DMS153 treated with DMSO at 0.1 percent for 48 hours (cell line): ENCODE results near the gene WDR75.
"Not testable (repeated sequence)": the region's sequence is repeated elsewhere in the genome, so short reads cannot be mapped to it uniquely, and the experiment has no call there.

Source experiments
- DNase-seq: peaks from one replicate; lab custom pipeline; 2025; ENCODE audit not compliant: unreplicated experiment; lab: John Stamatoyannopoulos, UW

Gene WDR75

GRCh38 chr2:189440644-189440946, 679 bp upstream of the WDR75 start:
- no peak for DNase-seq

- DNase-seq = no peak
Measured at GRCh38 chr2:189441709-189442074, 418 bp downstream of the WDR75 start.

GRCh38 chr2:189442468-189442867, 1.2 kb downstream of the WDR75 start:
- DNase-seq = no peak

GRCh38 chr2:189444322-189444721, 3.0 kb downstream of the WDR75 start:
- DNase-seq = no peak

- no peak for DNase-seq
Measured at GRCh38 chr2:189446780-189447179, 5.5 kb downstream of the WDR75 start.

- DNase-seq = no peak
Measured at GRCh38 chr2:189454009-189454408, 12.7 kb downstream of the WDR75 start.

GRCh38 chr2:189465076-189465475, 23.8 kb downstream of the WDR75 start:
- DNase-seq = no peak

- DNase-seq = no peak
Measured at GRCh38 chr2:189465478-189465877, 24.2 kb downstream of the WDR75 start.

- DNase-seq = no peak
Measured at GRCh38 chr2:189466046-189466445, 24.8 kb downstream of the WDR75 start.

GRCh38 chr2:189466656-189467055, 25.4 kb downstream of the WDR75 start:
- DNase-seq = no peak

GRCh38 chr2:189467160-189467559, 25.9 kb downstream of the WDR75 start:
- DNase-seq = no peak

GRCh38 chr2:189467593-189467992, 26.3 kb downstream of the WDR75 start:
- no peak for DNase-seq

- DNase-seq = no peak
Measured at GRCh38 chr2:189474526-189474925, 33.3 kb downstream of the WDR75 start.

GRCh38 chr2:189477756-189478155, 36.5 kb downstream of the WDR75 start:
- no peak for DNase-seq

GRCh38 chr2:189478289-189478688, 37.0 kb downstream of the WDR75 start:
- DNase-seq = not testable (repeated sequence)

GRCh38 chr2:189481071-189481470, 39.8 kb downstream of the WDR75 start:
- no peak for DNase-seq

GRCh38 chr2:189483571-189483970, 42.3 kb downstream of the WDR75 start:
- DNase-seq = no peak

- no peak for DNase-seq
Measured at GRCh38 chr2:189483980-189484740, 42.9 kb downstream of the WDR75 start.

- DNase-seq = no peak
Measured at GRCh38 chr2:189485146-189485545, 43.9 kb downstream of the WDR75 start.

GRCh38 chr2:189486237-189486770, 45.0 kb downstream of the WDR75 start:
- no peak for DNase-seq

GRCh38 chr2:189487283-189488007, 46.2 kb downstream of the WDR75 start:
- no peak for DNase-seq

GRCh38 chr2:189488008-189488310, 46.7 kb downstream of the WDR75 start:
- no peak for DNase-seq

GRCh38 chr2:189492451-189492850, 51.2 kb downstream of the WDR75 start:
- no peak for DNase-seq
